ENCODE measurements around the gene PFDN6. TPM values are rescaled to one million over a fixed set of nuclear protein-coding genes. Genes with fewer than 3 reads are reported as not detected.

PFDN6 gene
- total RNA-seq, 1 experiment from 2014 or later, result 101 TPM

GRCh38 chr6:33264015-33264414, 25.4 kb upstream of the PFDN6 start:
- no peak for ATAC-seq
- ChIA-PET POLR2A (no interaction called here), CTCF (no interaction called here)
- no peaks in the 10 kb centered on the region for H3K27me3 ChIP-seq (ENCODE audit: control insufficient read depth, insufficient read depth, low read length)
- intact Hi-C loops (cut with micrococcal nuclease; ENCODE audit: unreplicated experiment) (no loop called here), in situ Hi-C loops (cut with HindIII; ENCODE audit: low pct_unique_long_range_greater_than_20kb, low sequenced_read_pairs) (no loop called here)
- no peak for DNase-seq (ENCODE audit: low read depth, low spot score)
- peaks cover 22% of the 10 kb centered on the region for H3K4me1 ChIP-seq (ENCODE audit: control insufficient read depth, insufficient read depth, low read length)
- H3K27ac ChIP-seq (ENCODE audit: low read length), result no peak overlapping the region
- no peak overlapping the region for H3K4me3 ChIP-seq (ENCODE audit: low read depth in 2 of 2, low read length in 2 of 2)
- no peak for TF ChIP-seq CTCF (IDR thresholded peaks at IDR 0.05)
- TF ChIP-seq TCF7L2 (IDR thresholded peaks at IDR 0.05; ENCODE audit: low read depth, low read length), result no peak
- no peak for TF ChIP-seq POLR2AphosphoS5 (IDR thresholded peaks at IDR 0.05; ENCODE audit: low read depth, low read length)
- TF ChIP-seq REST (IDR thresholded peaks at IDR 0.05; ENCODE audit: insufficient read depth in 1 of 2, low read depth in 2 of 2, low read length in 1 of 2), result no peak
- TF ChIP-seq SIN3A (IDR thresholded peaks at IDR 0.05; ENCODE audit: borderline replicate concordance, insufficient read depth, low read depth, low read length), result no peak
- no peaks in the 10 kb centered on the region for H3K9me3 ChIP-seq (ENCODE audit: control insufficient read depth, insufficient read depth, low read depth, low read length)
- peaks cover 6% of the 10 kb centered on the region; the same call in 1 of the 2 replicates for H3K36me3 ChIP-seq (ENCODE audit: control insufficient read depth, insufficient read depth, low read length)
- no TSS peak for BruUV-seq (replicated peaks)

DNA sequence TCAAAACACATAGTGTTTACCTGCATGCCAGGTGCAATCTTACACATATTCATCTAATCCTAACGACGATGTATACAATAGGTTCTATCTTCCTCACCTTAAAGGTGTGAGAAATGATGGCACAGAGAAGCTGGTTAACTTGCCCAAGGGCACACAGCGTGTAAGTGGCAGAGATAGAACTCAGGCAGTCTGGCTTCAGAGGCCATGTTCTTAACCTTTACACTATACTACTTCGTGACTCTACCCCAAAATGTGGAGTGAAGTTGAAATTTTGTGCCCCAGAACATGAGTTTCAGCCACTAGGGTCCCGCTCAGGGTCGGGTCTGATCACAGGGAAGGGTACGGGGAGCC, 18.3 kb upstream of the PFDN6 start:
- ChIA-PET POLR2A (interaction anchor here (0.6 to 1.3 kb wide), 4 partner anchors 10 to 299 kb away, joined by 3 to 8 read pairs (median 4); no protein-coding TSS in a partner anchor), CTCF (no interaction called here)
- intact Hi-C loops (cut with micrococcal nuclease; ENCODE audit: unreplicated experiment) (no loop called here), in situ Hi-C loops (cut with HindIII; ENCODE audit: low pct_unique_long_range_greater_than_20kb, low sequenced_read_pairs) (no loop called here)
- TF ChIP-seq SIN3A (IDR thresholded peaks at IDR 0.05; ENCODE audit: borderline replicate concordance, insufficient read depth, low read depth, low read length), result no peak
- TF ChIP-seq REST (IDR thresholded peaks at IDR 0.05; ENCODE audit: insufficient read depth in 1 of 2, low read depth in 2 of 2, low read length in 1 of 2), result no peak
- TF ChIP-seq TCF7L2 (IDR thresholded peaks at IDR 0.05; ENCODE audit: low read depth, low read length), result no peak
- TF ChIP-seq POLR2AphosphoS5 (IDR thresholded peaks at IDR 0.05; ENCODE audit: low read depth, low read length), result no peak
- ATAC-seq (peak; percentile 23), DNase-seq (ENCODE audit: low read depth, low spot score) (no peak)
- Histone ChIP-seq H3K27me3 (ENCODE audit: control insufficient read depth, insufficient read depth, low read length) (no peaks in the 10 kb centered on the region), H3K4me3 (ENCODE audit: low read depth in 2 of 2, low read length in 2 of 2) (peak overlapping the region; percentile 97), H3K27ac (ENCODE audit: low read length) (peak overlapping the region; percentile 100), H3K36me3 (ENCODE audit: control insufficient read depth, insufficient read depth, low read length) (peaks cover 37% of the 10 kb centered on the region), H3K4me1 (ENCODE audit: control insufficient read depth, insufficient read depth, low read length) (peaks cover 23% of the 10 kb centered on the region), H3K9me3 (ENCODE audit: control insufficient read depth, insufficient read depth, low read depth, low read length) (no peaks in the 10 kb centered on the region)
- BruUV-seq (replicated peaks), result no TSS peak

Data from Panc1 (cell line).